Hepatocyte (in vitro differentiated cells): Measurements from ENCODE around the gene GSC2. TPM values are rescaled to one million over a fixed set of nuclear protein-coding genes. Genes with fewer than 3 reads are reported as not detected.

Experiments used
- DNase-seq: peaks from one replicate; pipeline ENCODE4 v3.0.0-alpha.2; 2016; ENCODE audit warnings: low spot score
- H2AFZ ChIP-seq: fragments of 200-600 bp; sonication (generic); 2 replicates; pipeline ENCODE4 v1.6.0; 2016; ENCODE audit warnings: antibody characterized with exemption, mild to moderate bottlenecking
- H3K27ac ChIP-seq: fragments of 200-600 bp; sonication (generic); 2 replicates; pipeline ENCODE4 v1.5.1; 2016; ENCODE audit warnings: mild to moderate bottlenecking
- H3K27me3 ChIP-seq: fragments of 200-600 bp; sonication (generic); 2 replicates; pipeline ENCODE4 v1.6.1; 2016
- H3K36me3 ChIP-seq: fragments of 200-600 bp; sonication (generic); replicated peaks from 2 replicates; pipeline ENCODE4 v1.5.1; 2016; ENCODE audit warnings: low read depth; ENCODE audit not compliant: insufficient read depth
- H3K4me1 ChIP-seq: fragments of 200-600 bp; sonication (generic); 2 replicates; pipeline ENCODE4 v1.5.1; 2016; ENCODE audit warnings: mild to moderate bottlenecking, moderate library complexity; ENCODE audit not compliant: insufficient read depth
- H3K4me2 ChIP-seq: fragments of 200-600 bp; sonication (generic); 2 replicates; pipeline ENCODE4 v1.6.0; 2016
- H3K4me3 ChIP-seq: fragments of 200-600 bp; sonication (generic); 2 replicates; pipeline ENCODE4 v1.5.1; 2016; ENCODE audit warnings: mild to moderate bottlenecking
- H3K79me2 ChIP-seq: fragments of 200-600 bp; sonication (generic); 2 replicates; pipeline ENCODE4 v1.6.0; 2017; ENCODE audit warnings: mild to moderate bottlenecking
- H3K9me2 ChIP-seq: fragments of 200-600 bp; sonication (generic); replicated peaks from 2 replicates; pipeline ENCODE4 v1.6.0; 2017; ENCODE audit warnings: mild to moderate bottlenecking; ENCODE audit not compliant: insufficient read depth
- H3K9me3 ChIP-seq: fragments of 200-600 bp; sonication (generic); 2 replicates; pipeline ENCODE4 v1.5.1; 2016; ENCODE audit warnings: low read depth, mild to moderate bottlenecking
- H4K20me1 ChIP-seq: fragments of 200-600 bp; sonication (generic); 2 replicates; pipeline ENCODE4 v1.6.0; 2016; ENCODE audit warnings: mild to moderate bottlenecking; ENCODE audit not compliant: insufficient read depth, poor library complexity, severe bottlenecking
- CTCF ChIP-seq: fragments of 200-600 bp; sonication (generic); IDR thresholded peaks from 2 replicates; pipeline ENCODE4 v1.5.1; 2016; ENCODE audit warnings: antibody characterized with exemption, mild to moderate bottlenecking; ENCODE audit not compliant: poor library complexity
- EZH2 ChIP-seq: fragments of 200-600 bp; sonication (generic); IDR thresholded peaks from 2 replicates; pipeline ENCODE4 v1.6.1; 2016; ENCODE audit warnings: antibody characterized with exemption, mild to moderate bottlenecking, borderline replicate concordance
- EZH2phosphoT487 ChIP-seq: fragments of 200-600 bp; sonication (generic); IDR thresholded peaks from one replicate; pipeline ENCODE4 v1.6.1; 2018; ENCODE audit warnings: antibody characterized with exemption, mild to moderate bottlenecking, low read depth, moderate library complexity; ENCODE audit not compliant: unreplicated experiment, severe bottlenecking
- WGBS: methylation state at CpG from one replicate; pipeline ENCODE4 v1.1.6; 2016; ENCODE audit warnings: low lambda C conversion rate; ENCODE audit errors: missing lambda C conversion rate; 5-methylcytosine and 5-hydroxymethylcytosine counted together
- polyA plus RNA-seq: library from polyadenylated mRNA; unstranded; fragments of >200 nt; fragmentation: Nextera tagmentation; extraction: Ambion mirVana; gene quantifications from 2 replicates; pipeline ENCODE4 v1.2.1, GENCODE V29; 2016
- total RNA-seq: library from RNA; depleted of rRNA; stranded (reverse); fragments of >200 nt; gene quantifications from 2 replicates; pipeline ENCODE4 v1.2.3, GENCODE V29; 2014

GSC2 gene
- total and polyA plus RNA-seq, 2 experiments from 2014 or later, result not detected

- Histone ChIP-seq H2AFZ (peak within 1 kb of the TSS; percentile 94), H3K9me2 (no peaks in the 10 kb centered on the region), H3K36me3 (no peaks in the 10 kb centered on the region), H3K79me2 (peaks cover 44% of the 10 kb centered on the region), H3K27ac (peak within 1 kb of the TSS; percentile 95), H4K20me1 (peaks cover 44% of the 10 kb centered on the region), H3K9me3 (no peaks in the 10 kb centered on the region), H3K4me3 (peak within 1 kb of the TSS; percentile 68), H3K4me2 (peak within 1 kb of the TSS; percentile 96), H3K27me3 (no peaks in the 10 kb centered on the region), H3K4me1 (peaks cover 15% of the 10 kb centered on the region)
- TF ChIP-seq CTCF (no peak), EZH2phosphoT487 (no peak), EZH2 (no peak)
- WGBS, result 0% methylated on average over 16 of the region's 67 CpGs
- DNase-seq, result peak; percentile 100
Observed at GRCh38 chr22:19122143-19122751, 27.8 kb downstream of the GSC2 start, which contains the start of gene DGCR2. TSS of gene DGCR2 (minus strand) at chr22:19122412. CDS start at chr22:19122206, 206 bp downstream.

- peak; percentile 82 for DNase-seq
- peaks cover 50% of the 10 kb centered on the region for H4K20me1 ChIP-seq
- H3K4me1 ChIP-seq, result peaks cover 15% of the 10 kb centered on the region
Observed at GRCh38 chr22:19121631-19122142, 28.4 kb downstream of the GSC2 start.

GRCh38 chr22:19120829-19121630, 29.1 kb downstream of the GSC2 start:
- Histone ChIP-seq H3K27me3 (no peaks in the 10 kb centered on the region), H3K36me3 (no peaks in the 10 kb centered on the region), H3K4me3 (peak overlapping the region; percentile 68), H3K9me3 (no peaks in the 10 kb centered on the region), H3K4me2 (peak overlapping the region; percentile 91), H2AFZ (peak overlapping the region; percentile 82), H3K79me2 (peaks cover 57% of the 10 kb centered on the region), H4K20me1 (peaks cover 57% of the 10 kb centered on the region), H3K4me1 (peaks cover 15% of the 10 kb centered on the region), H3K9me2 (no peaks in the 10 kb centered on the region), H3K27ac (peak overlapping the region; percentile 95)
- 15% methylated on average over 23 of the region's 23 CpGs for WGBS
- peak; percentile 76 for DNase-seq
- TF ChIP-seq CTCF, result no peak
- no peak for TF ChIP-seq EZH2phosphoT487
- TF ChIP-seq EZH2, result no peak

More at GRCh38 chr22:19121631-19122142, 28.4 kb downstream of the GSC2 start:
- no peaks in the 10 kb centered on the region for H3K9me3 ChIP-seq
- H3K79me2 ChIP-seq, result peaks cover 50% of the 10 kb centered on the region
- H3K9me2 ChIP-seq, result no peaks in the 10 kb centered on the region
- no peaks in the 10 kb centered on the region for H3K27me3 ChIP-seq
- TF ChIP-seq CTCF (no peak), EZH2phosphoT487 (no peak), EZH2 (no peak)
- H3K4me2 ChIP-seq, result peak overlapping the region; percentile 91
- H2AFZ ChIP-seq, result peak overlapping the region; percentile 82
- WGBS, result 1% methylated on average over 42 of the region's 47 CpGs
- peak overlapping the region; percentile 95 for H3K27ac ChIP-seq
- H3K4me3 ChIP-seq, result peak overlapping the region; percentile 68
- no peaks in the 10 kb centered on the region for H3K36me3 ChIP-seq
